Liver (tissue), 9 donors: ENCODE data around the gene EMP1. TPM values are rescaled to one million over a fixed set of nuclear protein-coding genes. Genes with fewer than 3 reads are reported as not detected.
A peak's percentile ranks its signal among the peaks of the same experiment; 100 is the strongest.

Experiments
- DNase-seq: peaks from one replicate; pipeline ENCODE4 v3.0.0-alpha.2; 2017; ENCODE audit warnings: low spot score
- H3K27ac ChIP-seq, 2 donors: one replicate each; pipeline ENCODE4 v1.7.0; 2013; ENCODE audit warnings: inconsistent platforms in 2 of 2, low read length in 2 of 2, control low read depth in 1 of 2, low read depth in 1 of 2, mild to moderate bottlenecking in 1 of 2
- H3K27me3 ChIP-seq, 4 donors: one replicate each; pipeline versions ENCODE4 v1.6.1 to v1.7.0; 2013; ENCODE audit warnings: low read length in 3 of 4, inconsistent platforms in 1 of 4, mild to moderate bottlenecking in 1 of 4, moderate library complexity in 1 of 4; ENCODE audit not compliant: control insufficient read depth in 4 of 4, insufficient read depth in 4 of 4
- H3K36me3 ChIP-seq, 4 donors: one replicate each; pipeline versions ENCODE4 v1.6.1 to v1.7.0; 2013; ENCODE audit warnings: low read length in 3 of 4, mild to moderate bottlenecking in 3 of 4, low read depth in 1 of 4, moderate library complexity in 1 of 4; ENCODE audit not compliant: control insufficient read depth in 4 of 4, insufficient read depth in 3 of 4
- H3K4me1 ChIP-seq, 4 donors: one replicate each; pipeline versions ENCODE4 v1.6.1 to v1.7.0; 2013; ENCODE audit warnings: low read length in 3 of 4, mild to moderate bottlenecking in 3 of 4, moderate library complexity in 1 of 4; ENCODE audit not compliant: control insufficient read depth in 4 of 4, insufficient read depth in 4 of 4
- H3K4me3 ChIP-seq, 3 donors: one replicate each; pipeline versions ENCODE4 v1.6.1 to v1.7.0; 2013; ENCODE audit warnings: low read length in 3 of 3, control low read depth in 1 of 3, low read depth in 1 of 3, mild to moderate bottlenecking in 1 of 3
- H3K9ac ChIP-seq, 2 donors: one replicate each; pipeline ENCODE4 v1.7.0; 2013; ENCODE audit warnings: low read length in 2 of 2, mild to moderate bottlenecking in 2 of 2, moderate library complexity in 2 of 2, control low read depth in 1 of 2, low read depth in 1 of 2
- H3K9me3 ChIP-seq, 4 donors: one replicate each; pipeline versions ENCODE4 v1.6.1 to v1.7.0; 2013; ENCODE audit warnings: low read length in 3 of 4; ENCODE audit not compliant: control insufficient read depth in 4 of 4
- EGR1 ChIP-seq, 2 donors: IDR thresholded peaks; 2 replicates each; pipeline ENCODE4 v1.6.1; 2016 to 2018; ENCODE audit warnings: antibody characterized with exemption in 2 of 2, low read depth in 2 of 2
- FOXA1 ChIP-seq: IDR thresholded peaks from 2 replicates; pipeline ENCODE4 v1.6.1; 2016; ENCODE audit warnings: antibody characterized with exemption
- FOXA2 ChIP-seq: IDR thresholded peaks from 2 replicates; pipeline ENCODE4 v1.6.1; 2016; ENCODE audit warnings: antibody characterized with exemption
- GABPA ChIP-seq, 2 donors: IDR thresholded peaks in 1 of 2; conservative IDR thresholded peaks in 1 of 2; 2 replicates each; pipeline ENCODE4 v1.6.1; 2016; ENCODE audit warnings: antibody characterized with exemption in 2 of 2, mild to moderate bottlenecking in 1 of 2, moderate library complexity in 1 of 2
- HNF4A ChIP-seq, 2 donors: conservative IDR thresholded peaks; 2 replicates each; pipeline ENCODE4 v1.6.1; 2016; ENCODE audit warnings: antibody characterized with exemption in 2 of 2, mild to moderate bottlenecking in 2 of 2
- HNF4G ChIP-seq: IDR thresholded peaks from 2 replicates; pipeline ENCODE4 v1.6.1; 2016; ENCODE audit warnings: antibody characterized with exemption
- JUND ChIP-seq, 2 donors: IDR thresholded peaks; 2 replicates each; pipeline ENCODE4 v1.6.1; 2016; ENCODE audit warnings: antibody characterized with exemption in 2 of 2
- NR2F2 ChIP-seq: IDR thresholded peaks from 2 replicates; pipeline ENCODE4 v1.6.1; 2016; ENCODE audit warnings: antibody characterized with exemption
- RAD21 ChIP-seq, 2 donors: IDR thresholded peaks; 2 replicates each; pipeline ENCODE4 v1.6.1; 2016; ENCODE audit warnings: antibody characterized with exemption in 2 of 2, mild to moderate bottlenecking in 2 of 2
- RXRA ChIP-seq, 2 donors: IDR thresholded peaks; 2 replicates each; pipeline ENCODE4 v1.6.1; 2017 to 2018; ENCODE audit warnings: antibody characterized with exemption in 2 of 2, mild to moderate bottlenecking in 1 of 2
- TAF1 ChIP-seq: conservative IDR thresholded peaks from 2 replicates; pipeline ENCODE4 v1.6.1; 2016; ENCODE audit warnings: antibody characterized with exemption, mild to moderate bottlenecking
- YY1 ChIP-seq: IDR thresholded peaks from 2 replicates; pipeline ENCODE4 v1.6.1; 2016; ENCODE audit warnings: antibody characterized with exemption, mild to moderate bottlenecking
- WGBS: extraction: QIAGEN DNeasy Blood & Tissue Kit; methylation state at CpG from one replicate; pipeline ENCODE4 v1.1.7; 2013; 5-methylcytosine and 5-hydroxymethylcytosine counted together
- polyA plus RNA-seq, 2 donors: library from polyadenylated mRNA; stranded (reverse) in 1 of 2; unstranded in 1 of 2; fragments of 200-250 nt in 1 of 2; fragments of >200 nt in 1 of 2; fragmentation: Nextera tagmentation in 1 of 2; extraction: Ambion mirVana in 1 of 2; gene quantifications; one replicate each; pipeline versions ENCODE4 v1.2.1 to v1.2.3, GENCODE V29; 2013 to 2015
- total RNA-seq, 2 donors: library from RNA; depleted of rRNA; stranded (reverse); fragments of >200 nt; gene quantifications; one replicate each; pipeline ENCODE4 v1.2.3, GENCODE V29; 2014
- TF ChIP-seq, protein P1 (sequence below): fragments of 150-350 bp; IDR thresholded peaks from 2 replicates; pipeline ENCODE4 v1.5.1; 2017; ENCODE audit warnings: improper control_type of control experiment, low read depth, low read length; ENCODE audit not compliant: missing input control
- TF ChIP-seq, protein P2 (sequence below): IDR thresholded peaks from 2 replicates; pipeline ENCODE4 v1.6.1; 2016; ENCODE audit warnings: antibody characterized with exemption, mild to moderate bottlenecking
- TF ChIP-seq, protein P3 (sequence below): IDR thresholded peaks from 2 replicates; pipeline ENCODE4 v1.6.1; 2016; ENCODE audit warnings: antibody characterized with exemption
- donor health status: healthy.
- donor health status: healthy.
- donor health status: healthy.
- donor health status: healthy.
- donor health status: healthy.

The EMP1 gene
- total and polyA plus RNA-seq, 4 donors = 1.6 to 5.6 (median 3.6) TPM

DNA sequence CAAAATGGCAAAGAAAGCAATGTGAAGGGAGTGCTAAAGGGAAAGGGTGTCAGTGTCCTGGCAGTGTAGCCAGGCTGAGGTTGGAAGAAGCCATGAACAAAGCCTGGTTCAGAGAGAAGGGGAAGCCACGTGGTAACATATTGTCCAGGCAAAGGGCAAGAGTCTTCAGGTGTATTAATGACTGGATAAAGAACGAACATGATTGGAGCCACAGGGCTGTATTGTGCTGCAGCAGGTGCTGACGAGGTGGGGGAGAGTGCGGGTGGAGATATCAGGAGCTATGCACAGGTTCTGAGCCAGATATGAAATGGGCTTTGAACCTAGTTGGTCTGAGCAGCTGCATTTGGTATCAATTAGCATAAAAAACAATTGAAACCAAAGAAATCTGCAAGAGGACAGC lies 18.6 kb upstream of the EMP1 start:
- whole genome bisulfite sequencing = 84% methylated on average over 4 of the region's 4 CpGs
- H3K9me3 ChIP-seq = no peaks in the 10 kb centered on the region
- H3K9ac ChIP-seq = no peak overlapping the region
- H3K27ac ChIP-seq = no peak overlapping the region
- DNase-seq = no peak
- no peak overlapping the region for H3K4me3 ChIP-seq
- no peaks in the 10 kb centered on the region for H3K27me3 ChIP-seq
- TF ChIP-seq, protein P1, sequence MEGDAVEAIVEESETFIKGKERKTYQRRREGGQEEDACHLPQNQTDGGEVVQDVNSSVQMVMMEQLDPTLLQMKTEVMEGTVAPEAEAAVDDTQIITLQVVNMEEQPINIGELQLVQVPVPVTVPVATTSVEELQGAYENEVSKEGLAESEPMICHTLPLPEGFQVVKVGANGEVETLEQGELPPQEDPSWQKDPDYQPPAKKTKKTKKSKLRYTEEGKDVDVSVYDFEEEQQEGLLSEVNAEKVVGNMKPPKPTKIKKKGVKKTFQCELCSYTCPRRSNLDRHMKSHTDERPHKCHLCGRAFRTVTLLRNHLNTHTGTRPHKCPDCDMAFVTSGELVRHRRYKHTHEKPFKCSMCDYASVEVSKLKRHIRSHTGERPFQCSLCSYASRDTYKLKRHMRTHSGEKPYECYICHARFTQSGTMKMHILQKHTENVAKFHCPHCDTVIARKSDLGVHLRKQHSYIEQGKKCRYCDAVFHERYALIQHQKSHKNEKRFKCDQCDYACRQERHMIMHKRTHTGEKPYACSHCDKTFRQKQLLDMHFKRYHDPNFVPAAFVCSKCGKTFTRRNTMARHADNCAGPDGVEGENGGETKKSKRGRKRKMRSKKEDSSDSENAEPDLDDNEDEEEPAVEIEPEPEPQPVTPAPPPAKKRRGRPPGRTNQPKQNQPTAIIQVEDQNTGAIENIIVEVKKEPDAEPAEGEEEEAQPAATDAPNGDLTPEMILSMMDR = no peak
- TF ChIP-seq, protein P2, sequence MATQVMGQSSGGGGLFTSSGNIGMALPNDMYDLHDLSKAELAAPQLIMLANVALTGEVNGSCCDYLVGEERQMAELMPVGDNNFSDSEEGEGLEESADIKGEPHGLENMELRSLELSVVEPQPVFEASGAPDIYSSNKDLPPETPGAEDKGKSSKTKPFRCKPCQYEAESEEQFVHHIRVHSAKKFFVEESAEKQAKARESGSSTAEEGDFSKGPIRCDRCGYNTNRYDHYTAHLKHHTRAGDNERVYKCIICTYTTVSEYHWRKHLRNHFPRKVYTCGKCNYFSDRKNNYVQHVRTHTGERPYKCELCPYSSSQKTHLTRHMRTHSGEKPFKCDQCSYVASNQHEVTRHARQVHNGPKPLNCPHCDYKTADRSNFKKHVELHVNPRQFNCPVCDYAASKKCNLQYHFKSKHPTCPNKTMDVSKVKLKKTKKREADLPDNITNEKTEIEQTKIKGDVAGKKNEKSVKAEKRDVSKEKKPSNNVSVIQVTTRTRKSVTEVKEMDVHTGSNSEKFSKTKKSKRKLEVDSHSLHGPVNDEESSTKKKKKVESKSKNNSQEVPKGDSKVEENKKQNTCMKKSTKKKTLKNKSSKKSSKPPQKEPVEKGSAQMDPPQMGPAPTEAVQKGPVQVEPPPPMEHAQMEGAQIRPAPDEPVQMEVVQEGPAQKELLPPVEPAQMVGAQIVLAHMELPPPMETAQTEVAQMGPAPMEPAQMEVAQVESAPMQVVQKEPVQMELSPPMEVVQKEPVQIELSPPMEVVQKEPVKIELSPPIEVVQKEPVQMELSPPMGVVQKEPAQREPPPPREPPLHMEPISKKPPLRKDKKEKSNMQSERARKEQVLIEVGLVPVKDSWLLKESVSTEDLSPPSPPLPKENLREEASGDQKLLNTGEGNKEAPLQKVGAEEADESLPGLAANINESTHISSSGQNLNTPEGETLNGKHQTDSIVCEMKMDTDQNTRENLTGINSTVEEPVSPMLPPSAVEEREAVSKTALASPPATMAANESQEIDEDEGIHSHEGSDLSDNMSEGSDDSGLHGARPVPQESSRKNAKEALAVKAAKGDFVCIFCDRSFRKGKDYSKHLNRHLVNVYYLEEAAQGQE = no peak
- no peak for TF ChIP-seq JUND (IDR thresholded peaks at IDR 0.05)
- no peak for TF ChIP-seq FOXA1
- TF ChIP-seq FOXA2 = no peak
- TF ChIP-seq YY1 = no peak
- no peak for TF ChIP-seq HNF4A (conservative IDR thresholded peaks at IDR 0.05)
- TF ChIP-seq HNF4G = no peak
- no peak for TF ChIP-seq NR2F2
- no peak for TF ChIP-seq TAF1
- no peak for TF ChIP-seq RAD21 (IDR thresholded peaks at IDR 0.05)
- no peak for TF ChIP-seq RXRA (IDR thresholded peaks at IDR 0.05)
- H3K36me3 ChIP-seq = no peaks in the 10 kb centered on the region
- H3K4me1 ChIP-seq = no peaks in the 10 kb centered on the region

DNA sequence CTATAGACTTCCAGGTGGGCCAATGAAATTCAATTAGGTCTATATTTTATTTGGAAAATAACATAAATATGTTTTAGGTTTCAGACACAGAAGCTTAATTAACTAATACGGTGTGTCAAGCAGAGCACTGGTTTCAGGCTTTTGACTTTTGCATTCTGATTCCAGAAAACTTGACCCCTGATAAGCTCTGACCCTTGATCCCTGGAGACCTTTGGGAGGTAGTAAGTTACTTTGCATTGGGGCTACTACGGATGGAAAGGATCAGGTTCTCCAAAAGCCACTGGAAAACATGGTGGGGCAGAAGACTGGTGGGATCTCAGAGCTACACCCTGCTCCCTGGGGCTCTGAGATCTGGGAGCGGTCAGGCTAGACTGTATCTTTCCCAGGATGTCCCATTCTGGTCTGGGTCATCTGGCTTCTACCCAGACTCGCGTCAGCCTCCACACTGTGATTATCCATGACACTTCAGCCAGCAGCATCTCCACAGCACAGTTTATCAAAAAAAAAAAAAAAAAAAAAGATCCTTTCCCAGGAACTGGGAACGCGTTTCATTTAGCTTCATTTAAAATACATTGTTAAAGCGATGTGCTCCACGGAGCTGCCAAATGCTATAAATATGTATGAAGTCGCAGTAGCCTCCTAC lies 17.8 kb upstream of the EMP1 start:
- H3K36me3 ChIP-seq = no peaks in the 10 kb centered on the region
- no peak overlapping the region for H3K9ac ChIP-seq
- H3K27me3 ChIP-seq = no peaks in the 10 kb centered on the region
- H3K27ac ChIP-seq = no peak overlapping the region
- no peaks in the 10 kb centered on the region for H3K9me3 ChIP-seq
- DNase-seq = no peak
- no peaks in the 10 kb centered on the region for H3K4me1 ChIP-seq
- H3K4me3 ChIP-seq = no peak overlapping the region
- TF ChIP-seq RAD21 (IDR thresholded peaks at IDR 0.05) (peak in 1 of 2 donors; percentile 11), YY1 (no peak), NR2F2 (peak; percentile 79), HNF4A (conservative IDR thresholded peaks at IDR 0.05) (no peak), EGR1 (IDR thresholded peaks at IDR 0.05; ENCODE audit: low read depth in 2 of 2) (no peak), FOXA1 (no peak), JUND (IDR thresholded peaks at IDR 0.05) (no peak), GABPA (IDR thresholded peaks at IDR 0.05 in 1 of 2, conservative IDR thresholded peaks at IDR 0.05 in 1 of 2) (no peak), TAF1 (no peak)
- TF ChIP-seq, protein P2 = no peak
- TF ChIP-seq, protein P3, sequence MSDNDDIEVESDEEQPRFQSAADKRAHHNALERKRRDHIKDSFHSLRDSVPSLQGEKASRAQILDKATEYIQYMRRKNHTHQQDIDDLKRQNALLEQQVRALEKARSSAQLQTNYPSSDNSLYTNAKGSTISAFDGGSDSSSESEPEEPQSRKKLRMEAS = no peak
- WGBS = 57% methylated on average over 10 of the region's 10 CpGs
